ENCODE data around the gene TIMM22. TPM values are rescaled to one million over a fixed set of nuclear protein-coding genes. Genes with fewer than 3 reads are reported as not detected.

TIMM22 gene
- total RNA-seq, 4 donors from 2014 or later: 11.7 to 15.7 (median 13.9) TPM

DNA sequence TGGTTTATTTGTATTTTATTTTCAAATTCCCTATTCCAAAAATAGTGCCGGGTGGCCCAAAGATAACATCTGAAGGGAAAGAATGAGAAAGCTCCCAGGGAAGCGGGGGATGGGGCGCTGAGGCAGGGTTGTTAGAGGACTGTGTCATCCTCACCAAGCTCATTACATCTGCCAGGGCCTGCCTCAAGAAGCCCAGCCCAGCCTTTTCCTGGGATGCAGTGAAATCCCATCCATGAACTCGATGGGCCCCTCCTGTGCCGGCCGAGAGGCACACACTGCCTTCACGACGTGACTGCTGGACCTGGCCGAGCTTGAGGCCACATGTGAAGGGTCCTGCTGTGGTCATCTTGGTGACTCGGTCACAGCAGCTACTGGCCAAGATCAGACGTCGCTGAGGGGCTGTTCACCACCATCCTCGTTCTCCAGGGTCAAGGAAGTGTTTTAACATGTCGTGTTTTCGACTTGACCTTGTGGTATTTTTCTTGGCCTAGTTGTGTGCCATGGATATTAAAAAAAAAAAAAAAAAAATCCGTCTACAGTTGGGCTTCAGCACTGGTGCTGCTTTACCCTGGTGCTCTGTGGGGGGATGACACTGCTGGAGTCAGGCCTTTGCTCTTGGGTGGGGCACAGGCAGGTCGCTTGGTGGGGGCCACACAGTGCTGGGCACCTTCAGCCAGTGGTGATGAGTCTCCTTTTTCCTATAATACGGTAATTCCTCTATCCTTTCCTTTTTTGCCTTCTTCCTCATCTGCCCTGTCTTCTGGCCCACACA lies 4.9 kb downstream of the TIMM22 start:
- TF ChIP-seq, protein P1, sequence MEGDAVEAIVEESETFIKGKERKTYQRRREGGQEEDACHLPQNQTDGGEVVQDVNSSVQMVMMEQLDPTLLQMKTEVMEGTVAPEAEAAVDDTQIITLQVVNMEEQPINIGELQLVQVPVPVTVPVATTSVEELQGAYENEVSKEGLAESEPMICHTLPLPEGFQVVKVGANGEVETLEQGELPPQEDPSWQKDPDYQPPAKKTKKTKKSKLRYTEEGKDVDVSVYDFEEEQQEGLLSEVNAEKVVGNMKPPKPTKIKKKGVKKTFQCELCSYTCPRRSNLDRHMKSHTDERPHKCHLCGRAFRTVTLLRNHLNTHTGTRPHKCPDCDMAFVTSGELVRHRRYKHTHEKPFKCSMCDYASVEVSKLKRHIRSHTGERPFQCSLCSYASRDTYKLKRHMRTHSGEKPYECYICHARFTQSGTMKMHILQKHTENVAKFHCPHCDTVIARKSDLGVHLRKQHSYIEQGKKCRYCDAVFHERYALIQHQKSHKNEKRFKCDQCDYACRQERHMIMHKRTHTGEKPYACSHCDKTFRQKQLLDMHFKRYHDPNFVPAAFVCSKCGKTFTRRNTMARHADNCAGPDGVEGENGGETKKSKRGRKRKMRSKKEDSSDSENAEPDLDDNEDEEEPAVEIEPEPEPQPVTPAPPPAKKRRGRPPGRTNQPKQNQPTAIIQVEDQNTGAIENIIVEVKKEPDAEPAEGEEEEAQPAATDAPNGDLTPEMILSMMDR (IDR thresholded peaks at IDR 0.05): no peak
- no peak for TF ChIP-seq POLR2A (IDR thresholded peaks at IDR 0.05)
- intact Hi-C loops (cut with DNase I; ENCODE audit: low total_unique reads): no loop called here
- DNase-seq (ENCODE audit: low spot score in 2 of 2): no peak
- WGBS, 2 donors: 67 to 74% methylated on average over 16 to 18 of the region's 18 CpGs
- H3K4me3 ChIP-seq (ENCODE audit: low read depth, poor library complexity, severe bottlenecking): no peak overlapping the region

- intact Hi-C loops (cut with DNase I; ENCODE audit: low total_unique reads): no loop called here
- WGBS, 2 donors: 56 to 63% methylated on average over 4 of the region's 4 CpGs
- no peak overlapping the region for H3K4me3 ChIP-seq (ENCODE audit: low read depth, poor library complexity, severe bottlenecking)
- TF ChIP-seq, protein P1 (IDR thresholded peaks at IDR 0.05): no peak
- DNase-seq (ENCODE audit: low spot score in 2 of 2): no peak
Measured at GRCh38 chr17:1002412-1002753, 5.5 kb downstream of the TIMM22 start.

DNA sequence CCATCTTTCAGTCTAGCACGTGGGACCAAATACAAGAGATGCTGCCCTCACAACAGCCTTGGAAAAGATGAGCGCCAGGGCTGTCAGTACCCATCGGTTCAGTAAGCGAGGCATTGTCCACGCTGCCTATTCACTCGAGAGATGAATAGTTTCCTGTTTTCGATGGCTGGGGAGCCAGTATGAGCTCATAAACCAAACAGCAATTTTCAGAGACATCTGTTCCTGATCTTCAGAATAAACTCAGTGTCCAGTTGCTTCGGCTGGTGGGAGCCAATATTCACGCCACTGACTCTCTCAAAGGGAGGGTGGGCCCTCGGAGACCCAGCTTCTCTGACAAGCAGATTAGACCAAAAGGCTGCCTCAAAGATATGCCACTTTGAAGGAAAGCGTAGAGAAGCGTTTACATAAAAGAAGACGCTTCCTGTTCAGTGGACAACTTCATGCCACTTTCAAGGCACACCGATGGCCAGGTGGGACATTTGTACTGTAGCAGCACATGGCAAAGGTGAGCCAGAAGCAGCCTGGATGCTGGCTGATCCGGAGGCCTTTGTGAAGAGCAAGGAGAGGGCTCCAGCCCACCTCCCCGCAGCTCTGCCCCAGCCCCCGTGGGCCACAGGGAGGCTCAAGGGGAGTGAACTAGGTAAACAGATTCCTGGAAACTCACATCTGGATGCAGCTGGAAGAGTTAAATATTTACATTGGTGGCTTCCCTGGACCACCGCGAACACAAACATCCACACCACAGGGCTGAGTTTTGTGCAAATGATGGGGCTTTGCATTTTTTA lies 6.0 kb downstream of the TIMM22 start:
- DNase-seq (ENCODE audit: low spot score in 2 of 2): no peak

DNA sequence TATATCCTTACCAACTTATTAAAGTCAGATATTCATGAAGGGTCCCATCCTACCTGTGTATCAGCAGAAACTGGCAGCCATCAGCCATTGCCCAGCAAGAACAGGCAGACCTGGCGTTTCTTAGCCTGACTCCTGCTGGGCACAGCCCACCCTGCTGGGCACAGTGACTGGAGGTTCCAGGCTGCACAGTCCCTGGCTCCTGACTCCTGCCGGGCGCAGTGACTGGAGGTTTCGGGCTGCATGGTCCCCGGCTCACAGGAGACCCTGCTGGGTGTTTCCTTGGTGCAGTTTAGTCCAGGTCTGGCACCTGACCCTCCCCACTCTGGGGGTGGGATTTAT lies 6.7 kb downstream of the TIMM22 start:
- no peak overlapping the region for H3K4me3 ChIP-seq (ENCODE audit: low read depth, poor library complexity, severe bottlenecking)
- TF ChIP-seq POLR2A (IDR thresholded peaks at IDR 0.05): no peak
- TF ChIP-seq, protein P1 (IDR thresholded peaks at IDR 0.05): no peak
- 79 to 94% methylated on average over 3 to 5 of the region's 5 CpGs for WGBS, 2 donors
- DNase-seq (ENCODE audit: low spot score in 2 of 2): no peak
- intact Hi-C loops (cut with DNase I; ENCODE audit: low total_unique reads): no loop called here

More for the DNA sequence above, 6.0 kb downstream of the TIMM22 start:
- 62 to 63% methylated on average over 19 of the region's 19 CpGs for WGBS, 2 donors
- intact Hi-C loops (cut with DNase I; ENCODE audit: low total_unique reads): no loop called here
- H3K4me3 ChIP-seq (ENCODE audit: low read depth, poor library complexity, severe bottlenecking): no peak overlapping the region
- no peak for TF ChIP-seq POLR2A (IDR thresholded peaks at IDR 0.05)
- TF ChIP-seq, protein P1 (IDR thresholded peaks at IDR 0.05): no peak

- TF ChIP-seq, protein P1 (IDR thresholded peaks at IDR 0.05): no peak
- no peak for TF ChIP-seq POLR2A (IDR thresholded peaks at IDR 0.05)
- intact Hi-C loops (cut with DNase I; ENCODE audit: low total_unique reads): no loop called here
- 77 to 85% methylated on average over 22 to 30 of the region's 30 CpGs for WGBS, 2 donors
- H3K4me3 ChIP-seq (ENCODE audit: low read depth, poor library complexity, severe bottlenecking): no peak overlapping the region
- DNase-seq (ENCODE audit: low spot score in 2 of 2): no peak
Measured at GRCh38 chr17:1003972-1004768, 7.2 kb downstream of the TIMM22 start.
